Measurements from ENCODE around the gene PHC2.

Gene PHC2

GRCh38 chr1:33472269-33472980, 41.5 kb upstream of the PHC2 start, which contains the start of gene ZSCAN20:
Gene ZSCAN20 (plus strand): TSS chr1:33472645. CDS start chr1:33479289, 6,644 bp downstream.
- Histone ChIP-seq H3K4me2 (peak within 1 kb of the TSS; percentile 82), H3K27ac (no peak within 1 kb of the TSS), H3K4me3 (IDR thresholded peaks at IDR 0.05; ENCODE audit: insufficient read depth, low read depth, low read length) (peak within 1 kb of the TSS; percentile 60), H3K4me1 (ENCODE audit: low read depth, poor library complexity, severe bottlenecking) (peaks cover 7% of the 10 kb centered on the region), H3K79me2 (ENCODE audit: insufficient read depth, low read depth) (no peaks in the 10 kb centered on the region), H3K36me3 (ENCODE audit: insufficient read depth) (no peaks in the 10 kb centered on the region), H3K9ac (peak within 1 kb of the TSS; percentile 50; the same call in 1 of the 2 replicates), H2AFZ (ENCODE audit: low read depth) (peak within 1 kb of the TSS; percentile 89), H4K20me1 (ENCODE audit: insufficient read depth) (no peaks in the 10 kb centered on the region), H3K27me3 (ENCODE audit: insufficient read depth, low read depth) (no peaks in the 10 kb centered on the region)
- TF ChIP-seq CTCF (conservative IDR thresholded peaks at IDR 0.05; ENCODE audit: low read depth, low read length) = no peak

- H4K20me1 ChIP-seq (ENCODE audit: insufficient read depth) = no peaks in the 10 kb centered on the region
- peaks cover 7% of the 10 kb centered on the region for H3K4me1 ChIP-seq (ENCODE audit: low read depth, poor library complexity, severe bottlenecking)
- H3K9ac ChIP-seq = no peak overlapping the region
- no peaks in the 10 kb centered on the region for H3K36me3 ChIP-seq (ENCODE audit: insufficient read depth)
- TF ChIP-seq CTCF (conservative IDR thresholded peaks at IDR 0.05; ENCODE audit: low read depth, low read length) = no peak
- H3K27me3 ChIP-seq (ENCODE audit: insufficient read depth, low read depth) = no peaks in the 10 kb centered on the region
- H3K79me2 ChIP-seq (ENCODE audit: insufficient read depth, low read depth) = no peaks in the 10 kb centered on the region
- no peak overlapping the region for H3K4me3 ChIP-seq (IDR thresholded peaks at IDR 0.05; ENCODE audit: insufficient read depth, low read depth, low read length)
- no peak overlapping the region for H3K27ac ChIP-seq
- H3K4me2 ChIP-seq = peak overlapping the region; percentile 82; the same call in 1 of the 2 replicates
- peak overlapping the region; percentile 89; the same call in 1 of the 2 replicates for H2AFZ ChIP-seq (ENCODE audit: low read depth)
Measured at GRCh38 chr1:33471416-33471815, 40.5 kb upstream of the PHC2 start.

- peaks cover 7% of the 10 kb centered on the region for H3K4me1 ChIP-seq (ENCODE audit: low read depth, poor library complexity, severe bottlenecking)
- peak; percentile 82 for TF ChIP-seq CTCF (conservative IDR thresholded peaks at IDR 0.05; ENCODE audit: low read depth, low read length)
- H3K36me3 ChIP-seq (ENCODE audit: insufficient read depth) = no peaks in the 10 kb centered on the region
- H3K79me2 ChIP-seq (ENCODE audit: insufficient read depth, low read depth) = no peaks in the 10 kb centered on the region
- no peak overlapping the region for H3K4me3 ChIP-seq (IDR thresholded peaks at IDR 0.05; ENCODE audit: insufficient read depth, low read depth, low read length)
- H3K4me2 ChIP-seq = 0 out of 2 replicates have a peak overlapping the region, but pooled peaks have one; percentile 22
- H4K20me1 ChIP-seq (ENCODE audit: insufficient read depth) = no peaks in the 10 kb centered on the region
- no peak overlapping the region for H3K27ac ChIP-seq
- peak overlapping the region; percentile 35; the same call in 1 of the 2 replicates for H2AFZ ChIP-seq (ENCODE audit: low read depth)
- no peak overlapping the region for H3K9ac ChIP-seq
- H3K27me3 ChIP-seq (ENCODE audit: insufficient read depth, low read depth) = no peaks in the 10 kb centered on the region
Measured at GRCh38 chr1:33470495-33471012, 39.7 kb upstream of the PHC2 start.

GRCh38 chr1:33469691-33470090, 38.8 kb upstream of the PHC2 start:
- H3K4me1 ChIP-seq (ENCODE audit: low read depth, poor library complexity, severe bottlenecking) = peaks cover 7% of the 10 kb centered on the region
- no peak overlapping the region for H3K27ac ChIP-seq
- H2AFZ ChIP-seq (ENCODE audit: low read depth) = no peak overlapping the region
- no peaks in the 10 kb centered on the region for H3K36me3 ChIP-seq (ENCODE audit: insufficient read depth)
- no peak overlapping the region for H3K4me2 ChIP-seq
- H3K27me3 ChIP-seq (ENCODE audit: insufficient read depth, low read depth) = no peaks in the 10 kb centered on the region
- H3K9ac ChIP-seq = no peak overlapping the region
- no peaks in the 10 kb centered on the region for H3K79me2 ChIP-seq (ENCODE audit: insufficient read depth, low read depth)
- H4K20me1 ChIP-seq (ENCODE audit: insufficient read depth) = no peaks in the 10 kb centered on the region
- H3K4me3 ChIP-seq (IDR thresholded peaks at IDR 0.05; ENCODE audit: insufficient read depth, low read depth, low read length) = no peak overlapping the region
- no peak for TF ChIP-seq CTCF (conservative IDR thresholded peaks at IDR 0.05; ENCODE audit: low read depth, low read length)

Data from KMS-11 (cell line).